ENCODE measurements around the gene DOCK3.

- TF ChIP-seq, protein P1, sequence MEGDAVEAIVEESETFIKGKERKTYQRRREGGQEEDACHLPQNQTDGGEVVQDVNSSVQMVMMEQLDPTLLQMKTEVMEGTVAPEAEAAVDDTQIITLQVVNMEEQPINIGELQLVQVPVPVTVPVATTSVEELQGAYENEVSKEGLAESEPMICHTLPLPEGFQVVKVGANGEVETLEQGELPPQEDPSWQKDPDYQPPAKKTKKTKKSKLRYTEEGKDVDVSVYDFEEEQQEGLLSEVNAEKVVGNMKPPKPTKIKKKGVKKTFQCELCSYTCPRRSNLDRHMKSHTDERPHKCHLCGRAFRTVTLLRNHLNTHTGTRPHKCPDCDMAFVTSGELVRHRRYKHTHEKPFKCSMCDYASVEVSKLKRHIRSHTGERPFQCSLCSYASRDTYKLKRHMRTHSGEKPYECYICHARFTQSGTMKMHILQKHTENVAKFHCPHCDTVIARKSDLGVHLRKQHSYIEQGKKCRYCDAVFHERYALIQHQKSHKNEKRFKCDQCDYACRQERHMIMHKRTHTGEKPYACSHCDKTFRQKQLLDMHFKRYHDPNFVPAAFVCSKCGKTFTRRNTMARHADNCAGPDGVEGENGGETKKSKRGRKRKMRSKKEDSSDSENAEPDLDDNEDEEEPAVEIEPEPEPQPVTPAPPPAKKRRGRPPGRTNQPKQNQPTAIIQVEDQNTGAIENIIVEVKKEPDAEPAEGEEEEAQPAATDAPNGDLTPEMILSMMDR (IDR thresholded peaks at IDR 0.05) = no peak
- TF ChIP-seq POLR2A (IDR thresholded peaks at IDR 0.05) (no peak), EP300 (IDR thresholded peaks at IDR 0.05) (no peak)
Observed at GRCh38 chr3:51382947-51383578, 708.3 kb downstream of the DOCK3 start.

Measured in ovary (tissue), 3 donors.